GM12865 (cell line): ENCODE results near the gene TAF10.

ENCODE experiments used
- DNase-seq: peaks from one replicate; pipeline ENCODE4 v3.0.0; 2010; ENCODE audit warnings: low read depth
- H3K4me3 ChIP-seq: 2 replicates; pipeline ENCODE4 v1.5.1; 2011; ENCODE audit warnings: mild to moderate bottlenecking, low read depth, low read length, control low read depth
- CTCF ChIP-seq: IDR thresholded peaks from 2 replicates; pipeline ENCODE4 v1.5.1; 2011; ENCODE audit warnings: low read length, control low read depth, low read depth, inconsistent platforms; ENCODE audit not compliant: insufficient read depth; ENCODE audit errors: missing control alignments

TAF10 gene

GRCh38 chr11:6623391-6624363 is 11.7 kb upstream of the TAF10 start:
- no peak for TF ChIP-seq CTCF
- H3K4me3 ChIP-seq, result no peak overlapping the region
- DNase-seq, result no peak

GRCh38 chr11:6622261-6623171 is 10.5 kb upstream of the TAF10 start:
- TF ChIP-seq CTCF, result no peak
- no peak for DNase-seq
- H3K4me3 ChIP-seq, result no peak overlapping the region

GRCh38 chr11:6621711-6622211 is 9.7 kb upstream of the TAF10 start:
- TF ChIP-seq CTCF, result no peak
- H3K4me3 ChIP-seq, result no peak overlapping the region
- DNase-seq, result no peak

GRCh38 chr11:6620636-6621035 is 8.6 kb upstream of the TAF10 start:
- no peak overlapping the region for H3K4me3 ChIP-seq
- no peak for TF ChIP-seq CTCF
- DNase-seq, result no peak

- peak within 1 kb of the TSS; percentile 90 for H3K4me3 ChIP-seq
- peak; percentile 94 for DNase-seq
- no peak for TF ChIP-seq CTCF
These were observed 7.2 kb upstream of the TAF10 start, which contains the start of gene TPP1 for GRCh38 chr11:6619004-6619745. TSS of gene TPP1 (minus strand) at chr11:6619422. CDS start at chr11:6619400, 22 bp downstream.

GRCh38 chr11:6618117-6619003 is 6.3 kb upstream of the TAF10 start:
- H3K4me3 ChIP-seq, result peak overlapping the region; percentile 90
- no peak for TF ChIP-seq CTCF
- DNase-seq, result peak; percentile 48
